ENCODE measurements around the gene TPM3.
"Not testable (repeated sequence)": the region's sequence is repeated elsewhere in the genome, so short reads cannot be mapped to it uniquely, and the experiment has no call there.

Gene TPM3

DNA sequence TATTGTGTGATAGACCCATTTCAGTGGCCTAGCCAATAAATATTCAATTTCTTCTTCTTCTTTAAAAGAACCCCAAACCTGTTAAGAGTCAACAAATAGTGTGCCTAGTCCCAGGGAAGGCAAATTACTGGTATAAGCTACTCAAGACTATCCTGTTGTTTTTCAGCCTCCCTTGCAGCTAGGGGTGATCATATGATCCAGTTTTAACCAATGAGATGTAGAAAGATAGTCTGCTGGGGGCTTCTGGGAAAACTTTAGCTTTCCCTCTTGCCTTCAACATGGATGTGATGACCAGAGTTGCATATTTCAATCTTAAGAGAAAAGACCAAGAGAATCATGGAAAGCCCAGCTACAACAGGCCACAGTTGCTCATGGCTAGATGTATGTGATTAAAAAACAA lies 32.3 kb downstream of the TPM3 start:
- no peak for DNase-seq

GRCh38 chr1:154158307-154159125 lies 33.4 kb downstream of the TPM3 start:
- DNase-seq, result no peak

DNA sequence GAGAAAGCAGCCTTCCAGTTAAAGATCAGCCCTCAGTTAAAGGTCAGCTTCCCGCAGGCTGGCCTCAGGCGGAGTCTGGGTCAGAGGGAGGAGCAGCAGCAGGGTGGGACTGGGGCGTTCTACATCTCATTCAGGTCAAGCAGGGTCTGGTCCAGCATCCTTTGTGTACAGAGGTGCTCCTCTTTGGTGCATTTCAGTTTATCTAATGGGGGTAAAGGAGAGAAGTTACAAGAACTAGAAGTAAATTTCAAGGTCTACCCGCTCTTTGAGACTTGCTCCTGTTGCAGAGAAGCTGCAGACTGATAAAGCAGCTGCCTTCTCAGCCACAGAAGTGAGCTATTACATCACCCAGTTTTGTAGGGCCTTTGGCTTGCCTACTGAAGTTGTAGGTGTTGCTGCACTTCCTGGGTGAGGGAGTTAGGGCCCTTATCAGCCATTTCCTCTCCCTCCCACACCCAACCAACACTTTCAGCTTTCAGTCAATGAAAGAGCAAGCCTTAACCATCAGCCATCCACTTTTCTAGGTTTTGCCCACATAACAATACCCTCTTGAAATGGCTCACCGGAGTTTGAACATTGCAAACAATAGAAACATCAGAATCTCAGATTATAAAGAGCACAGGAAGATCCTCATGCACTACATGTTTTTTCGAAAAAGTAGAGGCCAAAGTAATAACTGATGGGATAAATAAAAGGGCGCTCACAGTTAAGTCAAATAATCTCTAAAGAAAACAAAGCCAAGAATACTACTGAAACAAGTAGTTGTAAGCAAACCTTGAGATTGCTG lies 34.2 kb downstream of the TPM3 start:
- DNase-seq, result no peak

GRCh38 chr1:154155251-154155650 lies 36.6 kb downstream of the TPM3 start:
- peak in 1 of 3 experiments; percentile 18 for DNase-seq

DNA sequence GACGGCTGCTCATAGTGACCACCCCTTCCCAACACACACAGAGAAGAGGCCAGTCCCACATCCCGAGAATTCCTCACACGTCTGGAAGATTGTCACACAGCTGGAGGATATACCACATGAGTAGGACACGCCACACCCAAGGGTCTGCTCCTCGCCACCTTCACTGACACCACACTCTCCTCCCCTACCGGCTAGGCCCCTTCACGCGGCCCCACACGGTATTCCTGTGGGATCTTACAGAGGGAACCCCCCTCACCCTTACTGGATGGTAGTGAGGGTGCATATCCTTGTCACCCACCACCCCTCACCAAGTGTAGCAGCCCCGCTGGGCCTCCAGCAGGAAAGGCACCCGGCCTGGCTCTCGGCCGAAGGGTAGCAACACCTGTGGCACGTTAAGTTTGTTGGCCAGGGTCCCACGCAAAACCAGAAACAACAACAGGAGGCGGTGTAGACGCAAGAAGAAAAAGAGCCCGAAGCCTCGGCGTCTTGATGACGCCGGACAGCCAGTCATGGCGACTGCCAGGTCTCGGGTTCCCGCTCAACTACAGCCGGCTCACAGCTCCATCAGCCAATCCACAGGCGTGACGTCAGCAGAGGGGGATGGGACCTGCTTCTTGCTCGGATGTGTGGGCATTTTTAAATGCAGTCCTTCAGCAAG lies 37.2 kb downstream of the TPM3 start, which contains the start of gene NUP210L:
Gene NUP210L, minus strand, starts transcription at position 540 of the 658 bp plus-strand sequence.
- no peak for DNase-seq

DNA sequence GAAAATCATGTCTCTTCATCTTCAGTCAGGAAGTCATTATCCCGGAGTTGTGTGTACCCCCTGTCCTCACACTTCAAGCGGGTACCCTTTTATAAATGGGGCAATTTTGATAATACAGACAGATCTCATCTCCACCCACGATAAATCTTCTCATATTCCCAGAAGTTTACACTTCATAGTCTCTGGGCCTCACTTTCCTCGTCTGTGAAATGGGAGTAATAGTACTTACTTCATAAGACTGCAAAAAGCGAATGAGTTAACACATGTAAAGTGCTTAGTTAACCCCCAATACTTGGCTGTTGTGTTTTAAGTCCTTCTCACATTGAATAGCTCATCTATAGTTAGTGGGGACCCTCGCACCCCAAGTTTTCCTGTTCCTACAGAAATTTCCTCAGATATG lies 37.8 kb downstream of the TPM3 start:
- DNase-seq, result no peak

- no peak for DNase-seq
These were observed 40.6 kb downstream of the TPM3 start for GRCh38 chr1:154151311-154151710.

GRCh38 chr1:154148807-154149206 lies 43.1 kb downstream of the TPM3 start:
- DNase-seq, result no peak

DNA sequence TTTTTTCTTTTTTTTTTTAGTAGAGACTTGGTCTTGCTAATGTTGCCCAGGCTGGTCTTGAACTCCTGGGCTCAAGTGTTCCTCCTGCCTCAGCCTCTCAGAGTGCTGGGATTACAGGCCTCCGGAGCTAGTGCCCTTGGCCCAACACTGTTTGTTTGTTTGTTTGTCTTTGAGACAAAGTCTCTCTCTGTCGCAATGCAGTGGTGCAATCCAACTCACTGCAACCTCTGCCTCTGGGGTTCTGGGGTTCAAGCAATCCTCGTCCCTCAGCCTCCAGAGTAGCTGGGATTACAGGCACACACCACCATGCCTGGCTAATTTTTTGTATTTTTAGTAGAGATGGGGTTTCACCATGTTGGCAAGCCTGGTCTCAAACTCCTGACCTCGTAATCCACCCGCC lies 44.4 kb downstream of the TPM3 start:
- not testable (repeated sequence) for DNase-seq

- no peak for DNase-seq
These were observed 45.9 kb downstream of the TPM3 start for GRCh38 chr1:154145986-154146385.

- DNase-seq, result no peak
These were observed 49.5 kb downstream of the TPM3 start for GRCh38 chr1:154142358-154142757.

- DNase-seq, result no peak
These were observed 50.7 kb downstream of the TPM3 start for GRCh38 chr1:154141240-154141639.

DNA sequence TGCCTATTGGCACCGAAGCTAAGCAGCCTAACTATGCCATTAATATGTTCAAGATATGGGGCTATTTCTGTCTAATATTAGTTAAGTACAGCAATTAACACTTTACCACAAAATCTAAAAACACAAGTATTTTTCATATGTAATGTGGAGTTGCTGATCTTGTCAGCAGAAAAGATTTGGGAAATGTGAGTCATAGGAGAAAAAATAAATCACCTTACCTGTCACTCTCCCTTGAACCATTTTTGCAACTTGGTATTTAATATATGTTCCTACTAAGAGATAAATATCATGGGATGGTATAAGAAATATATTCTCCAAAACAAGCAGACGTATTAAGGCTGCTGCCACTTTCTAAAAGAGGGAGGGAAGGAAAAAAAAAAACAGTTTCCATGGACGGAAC lies 54.0 kb downstream of the TPM3 start:
- DNase-seq, result no peak

DNA sequence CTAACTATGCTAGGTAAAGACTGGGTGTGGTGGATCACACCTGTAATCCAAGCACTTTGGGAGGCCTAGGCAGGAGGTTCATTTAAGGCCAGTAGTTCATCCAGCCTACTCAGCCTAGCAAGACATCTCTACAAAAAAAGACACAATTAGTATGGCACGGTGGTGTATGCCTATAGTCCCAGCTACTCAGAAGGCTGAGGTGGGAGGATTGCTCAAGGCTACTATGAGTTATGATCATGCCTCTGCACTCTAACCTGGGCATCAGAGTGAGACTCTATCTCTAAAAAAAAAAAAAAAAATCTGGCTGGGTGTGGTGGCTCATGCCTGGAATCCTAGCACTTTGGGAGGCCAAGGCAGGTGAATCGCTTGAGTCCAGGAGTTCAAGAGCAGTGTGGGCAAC lies 58.6 kb downstream of the TPM3 start:
- no peak for DNase-seq

DNA sequence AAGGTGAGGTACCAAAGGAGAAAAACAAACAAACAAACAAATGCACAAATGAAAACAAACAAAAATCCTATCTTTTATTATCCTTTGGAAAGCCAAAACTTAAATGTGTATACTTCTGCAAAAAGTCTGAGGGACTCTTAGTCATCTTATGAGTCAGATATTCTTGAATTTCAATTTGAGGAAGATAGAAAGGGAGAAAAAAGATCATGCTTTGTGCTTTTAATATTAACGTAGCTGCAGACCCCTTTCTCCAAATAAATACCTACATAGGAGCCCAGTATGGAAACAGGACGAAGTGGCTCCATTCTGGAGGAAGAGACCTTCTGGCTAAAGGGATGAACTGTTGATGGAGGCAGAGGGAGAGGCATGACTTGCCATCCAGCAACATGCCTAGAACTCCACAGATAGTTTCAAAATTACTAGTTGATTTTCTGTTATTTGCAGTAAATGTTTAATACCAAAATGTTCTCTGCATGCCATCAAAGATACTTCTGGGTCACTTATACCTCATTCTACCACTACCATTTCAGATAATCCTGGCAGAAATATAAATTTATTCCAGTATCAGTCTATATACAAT lies 62.4 kb downstream of the TPM3 start:
- no peak for DNase-seq

- DNase-seq, result not testable (repeated sequence)
These were observed 68.7 kb downstream of the TPM3 start for GRCh38 chr1:154123205-154123604.

DNA sequence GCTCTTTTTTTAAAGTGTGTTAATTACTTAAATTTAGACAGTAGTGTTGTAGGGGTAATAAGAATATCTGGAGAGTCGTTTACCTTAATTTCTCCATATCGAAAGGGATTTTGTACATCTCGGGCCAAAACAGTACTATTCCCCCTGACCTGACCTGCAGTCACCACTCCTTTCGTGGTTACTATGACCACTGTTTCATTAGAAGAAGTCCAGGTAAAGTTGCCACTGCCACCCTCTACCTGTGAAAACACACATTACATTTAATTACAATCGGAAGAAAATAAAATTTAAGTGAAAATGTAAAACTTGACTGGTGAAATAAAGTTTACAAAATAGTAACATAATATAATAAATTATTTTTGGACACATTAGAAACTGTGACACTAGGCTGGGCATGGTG lies 74.3 kb downstream of the TPM3 start:
- no peak for DNase-seq

DNA sequence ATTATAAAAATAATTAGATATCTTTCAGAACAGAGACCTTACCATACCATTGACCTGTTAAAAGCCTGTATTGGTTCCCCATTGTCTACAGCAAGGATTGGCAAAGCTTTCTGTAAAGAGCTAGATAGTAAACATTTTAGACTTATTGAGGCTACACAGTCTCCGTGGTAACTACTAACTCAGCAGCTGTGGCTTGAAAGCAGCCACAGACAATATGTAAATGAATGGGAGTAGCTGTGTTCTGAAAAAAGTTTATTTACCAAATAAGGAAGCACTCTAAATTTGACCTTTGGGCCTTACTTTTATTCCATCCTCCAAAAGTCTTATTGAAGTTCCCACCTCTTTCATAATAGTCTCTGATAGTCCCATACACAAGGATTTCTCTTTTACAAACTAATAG lies 76.7 kb downstream of the TPM3 start:
- no peak for DNase-seq
